Upper lobe of right lung (tissue), 1 donor: Measurements from ENCODE around the gene PDE7B. TPM values are rescaled to one million over a fixed set of nuclear protein-coding genes. Genes with fewer than 3 reads are reported as not detected.
A peak's percentile ranks its signal among the peaks of the same experiment; 100 is the strongest.

ENCODE experiments used
- ATAC-seq: fragments of 200-7000 bp; cut with Tn5 transposase; one replicate; pipeline ENCODE4 v1.9.1; 2020; ENCODE audit warnings: mild to moderate bottlenecking, moderate library complexity
- DNase-seq: peaks from one replicate; pipeline ENCODE4 v3.0.0-alpha.2; 2020
- H3K27ac ChIP-seq: fragments of 200-600 bp; one replicate; pipeline ENCODE4 v1.8.0; 2022
- H3K27me3 ChIP-seq: fragments of 200-600 bp; one replicate; pipeline ENCODE4 v1.8.0; 2022; ENCODE audit warnings: mild to moderate bottlenecking
- H3K36me3 ChIP-seq: fragments of 200-600 bp; one replicate; pipeline ENCODE4 v1.8.0; 2022
- H3K4me1 ChIP-seq: fragments of 200-600 bp; one replicate; pipeline ENCODE4 v1.8.0; 2022
- H3K4me3 ChIP-seq: fragments of 200-600 bp; one replicate; pipeline ENCODE4 v1.8.0; 2022; ENCODE audit warnings: mild to moderate bottlenecking
- H3K9me3 ChIP-seq: fragments of 200-600 bp; one replicate; pipeline ENCODE4 v1.8.0; 2022
- intact Hi-C: fragments of 100-400 bp; cut with DNase I; formaldehyde crosslinking; loops from one replicate; pipeline ENCODE4 v1.11.0; 2022
- total RNA-seq: library from RNA; stranded (reverse); fragmentation: NEBNext Ultra II Directional; extraction: Animal tissue kit (Norgen Biotek cat#: 25700); gene quantifications from one replicate; pipeline ENCODE4 v1.2.1, GENCODE V29; 2021
- TF ChIP-seq, protein P1 (sequence below): fragments of 200-600 bp; IDR thresholded peaks from one replicate; pipeline ENCODE4 v1.8.0; 2022; ENCODE audit warnings: antibody characterized with exemption
- donor health status: DM: no; HTN: yes; CAD: no; lungs with severe emphysema.

PDE7B gene
- total RNA-seq, 1 donor from 2014 or later: 4.2 TPM

GRCh38 chr6:135920689-135921088 is 69.2 kb downstream of the PDE7B start:
- TF ChIP-seq, protein P1, sequence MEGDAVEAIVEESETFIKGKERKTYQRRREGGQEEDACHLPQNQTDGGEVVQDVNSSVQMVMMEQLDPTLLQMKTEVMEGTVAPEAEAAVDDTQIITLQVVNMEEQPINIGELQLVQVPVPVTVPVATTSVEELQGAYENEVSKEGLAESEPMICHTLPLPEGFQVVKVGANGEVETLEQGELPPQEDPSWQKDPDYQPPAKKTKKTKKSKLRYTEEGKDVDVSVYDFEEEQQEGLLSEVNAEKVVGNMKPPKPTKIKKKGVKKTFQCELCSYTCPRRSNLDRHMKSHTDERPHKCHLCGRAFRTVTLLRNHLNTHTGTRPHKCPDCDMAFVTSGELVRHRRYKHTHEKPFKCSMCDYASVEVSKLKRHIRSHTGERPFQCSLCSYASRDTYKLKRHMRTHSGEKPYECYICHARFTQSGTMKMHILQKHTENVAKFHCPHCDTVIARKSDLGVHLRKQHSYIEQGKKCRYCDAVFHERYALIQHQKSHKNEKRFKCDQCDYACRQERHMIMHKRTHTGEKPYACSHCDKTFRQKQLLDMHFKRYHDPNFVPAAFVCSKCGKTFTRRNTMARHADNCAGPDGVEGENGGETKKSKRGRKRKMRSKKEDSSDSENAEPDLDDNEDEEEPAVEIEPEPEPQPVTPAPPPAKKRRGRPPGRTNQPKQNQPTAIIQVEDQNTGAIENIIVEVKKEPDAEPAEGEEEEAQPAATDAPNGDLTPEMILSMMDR: no peak
- no peaks in the 10 kb centered on the region for H3K4me1 ChIP-seq
- no peaks in the 10 kb centered on the region for H3K27me3 ChIP-seq
- DNase-seq (no peak), ATAC-seq (no peak)
- no peak overlapping the region for H3K27ac ChIP-seq
- intact Hi-C loops: no loop called here
- H3K9me3 ChIP-seq: no peaks in the 10 kb centered on the region
- H3K36me3 ChIP-seq: no peaks in the 10 kb centered on the region
- H3K4me3 ChIP-seq: no peak overlapping the region

DNA sequence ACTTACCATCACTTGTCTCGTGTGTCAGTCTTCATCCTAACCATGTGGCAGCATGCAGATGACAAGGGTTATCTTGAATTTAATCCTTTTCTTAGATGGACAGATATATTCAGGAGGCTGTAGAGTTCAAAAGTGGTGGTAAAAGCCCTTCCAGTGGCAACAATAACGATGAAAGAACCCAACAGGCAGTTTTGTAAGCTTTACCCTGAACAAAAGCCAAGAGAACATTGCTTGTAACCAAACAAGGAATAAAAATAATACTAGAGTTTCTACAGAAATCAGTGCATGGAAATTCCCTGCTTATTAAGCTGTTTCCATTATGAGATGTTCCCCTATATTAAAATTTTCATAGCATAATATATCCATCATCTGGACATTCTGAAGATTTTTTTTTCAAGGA is 69.7 kb downstream of the PDE7B start:
- TF ChIP-seq, protein P1: no peak
- Histone ChIP-seq H3K27me3 (no peaks in the 10 kb centered on the region), H3K4me3 (no peak overlapping the region), H3K4me1 (no peaks in the 10 kb centered on the region), H3K36me3 (no peaks in the 10 kb centered on the region), H3K9me3 (no peaks in the 10 kb centered on the region), H3K27ac (no peak overlapping the region)
- intact Hi-C loops: no loop called here
- ATAC-seq: no peak
- DNase-seq: no peak

GRCh38 chr6:135922174-135922573 is 70.7 kb downstream of the PDE7B start:
- DNase-seq (no peak), ATAC-seq (peak; percentile 81)
- intact Hi-C loops: no loop called here
- no peaks in the 10 kb centered on the region for H3K9me3 ChIP-seq
- H3K27ac ChIP-seq: no peak overlapping the region
- no peaks in the 10 kb centered on the region for H3K4me1 ChIP-seq
- H3K4me3 ChIP-seq: no peak overlapping the region
- no peaks in the 10 kb centered on the region for H3K27me3 ChIP-seq
- no peaks in the 10 kb centered on the region for H3K36me3 ChIP-seq
- TF ChIP-seq, protein P1: no peak

DNA sequence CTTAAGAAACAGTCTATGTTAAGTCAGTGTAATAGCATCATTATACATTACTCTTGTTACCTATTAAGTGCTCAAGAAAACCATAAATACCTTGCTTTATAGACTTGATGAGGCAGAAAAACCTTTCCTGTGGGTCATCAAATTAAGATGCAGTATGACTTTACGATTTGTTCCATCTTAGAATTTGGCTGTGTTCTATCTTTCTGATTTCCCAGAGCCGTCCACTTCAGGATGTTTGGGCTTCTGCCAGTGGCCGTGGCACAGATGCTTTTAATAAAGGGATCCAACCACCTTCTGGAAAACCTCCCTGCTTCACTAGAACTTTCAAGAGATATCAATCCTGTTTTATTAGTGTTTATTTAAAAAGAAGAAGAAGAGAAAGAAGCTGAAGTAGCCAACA is 71.2 kb downstream of the PDE7B start:
- DNase-seq (no peak), ATAC-seq (no peak)
- Histone ChIP-seq H3K27me3 (no peaks in the 10 kb centered on the region), H3K4me3 (no peak overlapping the region), H3K27ac (no peak overlapping the region), H3K36me3 (no peaks in the 10 kb centered on the region), H3K9me3 (no peaks in the 10 kb centered on the region), H3K4me1 (no peaks in the 10 kb centered on the region)
- intact Hi-C loops: no loop called here
- TF ChIP-seq, protein P1: no peak

DNA sequence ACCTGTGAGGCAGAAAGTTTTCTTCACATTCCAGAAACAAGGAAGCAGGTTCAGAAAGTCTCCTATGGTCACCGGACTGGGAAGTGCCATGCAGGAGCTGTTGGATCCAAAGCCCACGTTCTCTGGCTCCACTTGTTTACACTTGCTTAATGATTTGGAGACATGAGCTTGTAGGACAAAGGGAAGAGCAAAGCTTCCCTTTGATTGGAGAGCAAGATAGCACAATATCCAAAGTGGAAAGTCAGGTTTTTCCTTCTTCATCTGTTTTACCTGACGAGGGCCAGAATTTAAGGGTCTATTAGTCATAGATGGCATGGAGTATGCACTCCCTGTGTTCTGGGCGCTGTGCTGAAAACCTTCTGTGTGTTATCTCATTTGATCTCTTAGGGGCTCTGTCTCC is 81.2 kb downstream of the PDE7B start:
- H3K27me3 ChIP-seq: no peaks in the 10 kb centered on the region
- intact Hi-C loops: no loop called here
- ATAC-seq (no peak), DNase-seq (no peak)
- no peaks in the 10 kb centered on the region for H3K9me3 ChIP-seq
- H3K4me3 ChIP-seq: no peak overlapping the region
- TF ChIP-seq, protein P1: no peak
- H3K36me3 ChIP-seq: no peaks in the 10 kb centered on the region
- no peak overlapping the region for H3K27ac ChIP-seq
- H3K4me1 ChIP-seq: no peaks in the 10 kb centered on the region

DNA sequence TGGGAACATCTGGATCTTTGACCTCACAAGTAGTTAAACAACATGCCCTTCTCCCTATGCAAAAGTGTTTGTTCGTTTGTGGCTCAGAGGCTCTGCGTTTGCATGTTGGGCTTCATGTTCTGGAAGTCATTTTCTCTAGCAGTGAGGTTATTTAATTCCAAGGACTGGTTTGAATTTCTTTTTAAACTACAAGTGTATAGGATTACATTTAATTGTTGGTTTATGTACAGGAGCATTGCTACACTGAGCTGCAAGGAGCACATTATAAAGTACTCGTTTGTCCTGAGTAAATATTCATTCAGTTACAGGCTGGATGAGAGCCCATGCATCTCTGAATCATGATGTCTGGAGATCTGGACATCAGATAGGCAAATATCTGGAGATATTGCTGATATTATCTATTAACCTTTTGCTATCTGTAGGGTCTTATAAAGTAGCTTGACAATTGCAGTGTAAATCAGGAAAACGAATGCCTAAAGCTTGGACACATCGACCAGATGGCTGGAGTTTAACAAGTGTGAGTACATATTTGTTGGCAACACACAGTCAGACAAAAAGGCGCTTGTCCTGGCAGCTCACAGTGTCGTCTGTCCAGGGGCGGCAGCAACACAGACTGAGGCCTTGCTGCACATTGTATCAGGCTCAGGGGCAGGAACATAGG is 84.6 kb downstream of the PDE7B start:
- TF ChIP-seq, protein P1: no peak
- DNase-seq (no peak), ATAC-seq (no peak)
- Histone ChIP-seq H3K4me1 (no peaks in the 10 kb centered on the region), H3K27ac (no peak overlapping the region), H3K4me3 (no peak overlapping the region), H3K9me3 (no peaks in the 10 kb centered on the region), H3K36me3 (no peaks in the 10 kb centered on the region), H3K27me3 (no peaks in the 10 kb centered on the region)
- intact Hi-C loops: no loop called here
